Activated CD8-positive, alpha-beta T cell treated with anti-CD3 and anti-CD28 coated beads, Interleukin-2, amount 10 ng/mL, durations not matched to agents 7 days and 5 days (primary cell): Measurements from ENCODE around the gene FCN1. TPM values are rescaled to one million over a fixed set of nuclear protein-coding genes. Genes with fewer than 3 reads are reported as not detected.
"Not testable (repeated sequence)": the region's sequence is repeated elsewhere in the genome, so short reads cannot be mapped to it uniquely, and the experiment has no call there.

Source experiments
- ATAC-seq: fragments of 150-1000 bp; cut with Tn5 transposase; one replicate; pipeline ENCODE4 v1.10.0; 2021; ENCODE audit warnings: moderate library complexity
- CTCF ChIA-PET: fragments of 350-600 bp; sonication (Branson Sonifier 250); formaldehyde crosslinking; loops from one replicate; lab custom pipeline; 2021; ENCODE audit warnings: antibody characterized with exemption; lab: Charles Lee
- POLR2A ChIA-PET: fragments of 350-600 bp; sonication (Branson Sonifier 250); formaldehyde crosslinking; loops from one replicate; lab custom pipeline; 2021; ENCODE audit warnings: antibody characterized with exemption; lab: Charles Lee
- DNase-seq: peaks from one replicate; pipeline ENCODE4 v3.0.0-alpha.2; 2020
- H3K27ac Mint-ChIP-seq: one replicate; pipeline ENCODE4 v1.8.0; 2021; ENCODE audit warnings: mild to moderate bottlenecking, mixed read lengths
- H3K27me3 Mint-ChIP-seq: one replicate; pipeline ENCODE4 v1.8.0; 2021; ENCODE audit warnings: low read depth, mixed read lengths
- H3K36me3 Mint-ChIP-seq: one replicate; pipeline ENCODE4 v1.8.0; 2021; ENCODE audit warnings: low read depth, mixed read lengths
- H3K4me1 Mint-ChIP-seq: one replicate; pipeline ENCODE4 v1.8.0; 2021; ENCODE audit warnings: low read depth, mixed read lengths
- H3K4me3 Mint-ChIP-seq: one replicate; pipeline ENCODE4 v1.8.0; 2021; ENCODE audit warnings: mild to moderate bottlenecking, mixed read lengths
- H3K9me3 Mint-ChIP-seq: one replicate; pipeline ENCODE4 v1.8.0; 2022; ENCODE audit warnings: mixed read lengths; ENCODE audit not compliant: insufficient read depth
- total RNA-seq, 2 experiments: library from RNA; stranded (reverse); gene quantifications; one replicate each; pipeline ENCODE4 v1.2.3, GENCODE V29; 2021

Gene FCN1
- total RNA-seq, 2 experiments from 2014 or later = not detected

DNA sequence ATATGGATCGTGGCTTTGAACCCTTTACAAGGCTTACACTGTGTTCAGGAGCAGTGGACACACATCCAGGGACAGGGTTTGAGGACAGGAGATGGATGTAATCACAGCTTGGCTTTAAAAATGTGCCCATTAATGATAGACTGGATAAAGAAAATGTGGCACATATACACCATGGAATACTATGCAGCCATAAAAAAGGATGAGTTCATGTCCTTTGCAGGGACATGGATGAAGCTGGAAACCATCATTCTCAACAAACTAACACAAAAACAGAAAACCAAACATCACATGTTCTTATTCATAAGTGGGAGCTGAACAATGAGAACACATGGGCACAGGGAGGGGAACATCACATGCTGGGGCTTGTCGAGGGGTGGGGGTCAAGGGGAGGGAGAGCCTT lies 60.3 kb downstream of the FCN1 start:
- H3K27ac Mint-ChIP-seq, POLR2A ChIA-PET, H3K36me3 Mint-ChIP-seq, ATAC-seq, H3K4me3 Mint-ChIP-seq, H3K27me3 Mint-ChIP-seq, CTCF ChIA-PET, H3K4me1 Mint-ChIP-seq, H3K9me3 Mint-ChIP-seq, DNase-seq: not testable (repeated sequence)

DNA sequence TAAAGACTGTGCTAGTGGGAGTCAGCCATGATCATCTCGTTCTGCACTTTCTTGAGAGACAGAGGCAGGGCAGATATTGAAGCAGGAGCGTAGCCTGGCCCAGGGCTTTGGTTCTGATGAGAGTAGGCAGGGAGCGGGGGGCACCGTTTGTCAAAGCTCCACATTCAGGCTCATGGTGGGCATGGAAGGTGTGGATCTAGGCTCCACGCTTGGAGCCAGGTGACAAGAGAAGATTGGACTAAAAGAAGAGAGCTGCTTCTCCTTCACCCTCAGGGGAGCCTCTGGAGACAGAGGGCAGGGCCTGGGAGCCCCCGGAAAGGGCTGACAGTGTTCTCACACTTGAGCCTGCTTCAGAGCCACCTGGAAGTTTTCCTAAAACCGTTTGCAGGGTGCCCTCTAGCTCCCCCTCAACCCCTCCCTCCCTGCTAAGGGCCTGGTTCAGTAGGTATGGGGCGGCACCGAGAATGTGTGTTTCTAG lies 61.8 kb downstream of the FCN1 start:
- Mint-ChIP-seq H3K4me1 (no peaks in the 10 kb centered on the region), H3K27me3 (no peaks in the 10 kb centered on the region), H3K4me3 (no peak overlapping the region), H3K36me3 (no peaks in the 10 kb centered on the region), H3K27ac (no peak overlapping the region), H3K9me3 (no peaks in the 10 kb centered on the region)
- DNase-seq (no peak), ATAC-seq (no peak)
- POLR2A ChIA-PET = no interaction called here
- CTCF ChIA-PET = no interaction called here

Other genes with a start within 250 kb of the FCN1 start
- not detected for gene FCN2, start 37.1 kb downstream of the FCN1 start, total RNA-seq
- gene OLFM1, start 169.8 kb upstream of the FCN1 start, total RNA-seq = not detected